GM18520 (cell line): ENCODE data around the gene RNF148.

Experiments
- ATAC-seq: cut with Tn5 transposase; IDR thresholded peaks from one replicate; pipeline ENCODE4 v1.9.1; 2021; ENCODE audit not compliant: unreplicated experiment

The RNF148 gene

GRCh38 chr7:122702872-122703510 is at the start of gene RNF148:
RNF148 (minus strand) TSS chr7:122702922; CDS start chr7:122702750, 172 bp downstream.
- ATAC-seq, result no peak

GRCh38 chr7:122750389-122750788 is 47.7 kb upstream of the RNF148 start:
- ATAC-seq, result no peak

GRCh38 chr7:122748195-122748594 is 45.5 kb upstream of the RNF148 start:
- ATAC-seq, result no peak

GRCh38 chr7:122746948-122747347 is 44.2 kb upstream of the RNF148 start:
- ATAC-seq, result no peak

GRCh38 chr7:122743211-122743610 is 40.5 kb upstream of the RNF148 start:
- no peak for ATAC-seq

GRCh38 chr7:122738947-122739346 is 36.2 kb upstream of the RNF148 start:
- no peak for ATAC-seq

- ATAC-seq, result no peak
These were observed 33.5 kb upstream of the RNF148 start for GRCh38 chr7:122736183-122736582.

- no peak for ATAC-seq
These were observed 25.0 kb upstream of the RNF148 start for GRCh38 chr7:122727759-122728158.

GRCh38 chr7:122727354-122727753 is 24.6 kb upstream of the RNF148 start:
- ATAC-seq, result no peak

- no peak for ATAC-seq
These were observed 24.2 kb upstream of the RNF148 start for GRCh38 chr7:122726881-122727280.

GRCh38 chr7:122724366-122724765 is 21.6 kb upstream of the RNF148 start:
- ATAC-seq, result no peak

GRCh38 chr7:122719010-122719578 is 16.4 kb upstream of the RNF148 start:
- no peak for ATAC-seq

- ATAC-seq, result no peak
These were observed 14.8 kb upstream of the RNF148 start for GRCh38 chr7:122717356-122718089.

- ATAC-seq, result no peak
These were observed 12.5 kb upstream of the RNF148 start for GRCh38 chr7:122715183-122715582.

- no peak for ATAC-seq
These were observed 8.2 kb upstream of the RNF148 start for GRCh38 chr7:122710916-122711315.

GRCh38 chr7:122709930-122710646 is 7.4 kb upstream of the RNF148 start:
- peak; percentile 39 for ATAC-seq

- ATAC-seq, result no peak
These were observed 4.1 kb upstream of the RNF148 start for GRCh38 chr7:122706836-122707235.

- ATAC-seq, result no peak
These were observed 3.7 kb downstream of the RNF148 start, which contains the start of gene RNF133 for GRCh38 chr7:122699017-122699416. RNF133 (minus strand) TSS chr7:122699117; CDS start chr7:122698918, 199 bp downstream.

- ATAC-seq, result no peak
These were observed 6.9 kb downstream of the RNF148 start for GRCh38 chr7:122695816-122696215.

GRCh38 chr7:122694697-122695096 is 8.0 kb downstream of the RNF148 start:
- ATAC-seq, result no peak

- no peak for ATAC-seq
These were observed 9.9 kb downstream of the RNF148 start for GRCh38 chr7:122692769-122693309.
